Stomach (tissue), 9 donors: ENCODE data around the gene RNF215. TPM values are rescaled to one million over a fixed set of nuclear protein-coding genes. Genes with fewer than 3 reads are reported as not detected.
A peak's percentile ranks its signal among the peaks of the same experiment; 100 is the strongest.

ENCODE experiments used
- DNase-seq, 2 donors: peaks; one replicate each; pipeline versions ENCODE4 v3.0.0 to v3.0.0-alpha.2; 2013 to 2019
- H3K27ac ChIP-seq, 5 donors: fragments of 200-600 bp in 4 of 5; sonication (generic) in 4 of 5; one replicate each; pipeline ENCODE4 v1.5.1; 2013 to 2019; ENCODE audit warnings: mild to moderate bottlenecking in 1 of 5, moderate library complexity in 1 of 5
- H3K27me3 ChIP-seq, 3 donors: fragments of 200-600 bp; sonication (generic); one replicate each; pipeline ENCODE4 v1.5.1; 2017 to 2019; ENCODE audit warnings: mixed run types in 1 of 3
- H3K36me3 ChIP-seq, 4 donors: fragments of 200-600 bp; sonication (generic); 1 replicate in 3 of 4; 2 replicates in 1 of 4; pipeline ENCODE4 v1.5.1; 2016 to 2019
- H3K4me1 ChIP-seq, 4 donors: fragments of 200-600 bp; sonication (generic); one replicate each; pipeline ENCODE4 v1.5.1; 2016 to 2019
- H3K4me3 ChIP-seq, 4 donors: fragments of 200-600 bp; sonication (generic) in 3 of 4; one replicate each; pipeline ENCODE4 v1.5.1; 2016 to 2019; ENCODE audit warnings: mild to moderate bottlenecking in 1 of 4
- H3K9me3 ChIP-seq, 4 donors: fragments of 200-600 bp; sonication (generic); one replicate each; pipeline ENCODE4 v1.5.1; 2016 to 2019
- CTCF ChIP-seq, 7 experiments: fragments of 450-650 bp in 4 of 7; fragments of 200-600 bp in 3 of 7; sonication (generic) in 3 of 7; IDR thresholded peaks; one replicate each; pipeline ENCODE4 v1.5.1; 2016 to 2019; ENCODE audit warnings: antibody characterized with exemption in 7 of 7, control low read depth in 2 of 7, mild to moderate bottlenecking in 1 of 7
- EP300 ChIP-seq: sonication (generic); formaldehyde crosslinking; IDR thresholded peaks from one replicate; pipeline ENCODE4 v1.6.1; 2017; ENCODE audit warnings: antibody characterized with exemption
- POLR2A ChIP-seq, 4 donors: fragments of 450-650 bp; IDR thresholded peaks; one replicate each; pipeline ENCODE4 v1.6.1; 2016; ENCODE audit warnings: antibody characterized with exemption in 4 of 4, control low read depth in 2 of 4, mild to moderate bottlenecking in 1 of 4, moderate library complexity in 1 of 4
- POLR2AphosphoS5 ChIP-seq, 3 donors: sonication (generic); formaldehyde crosslinking; IDR thresholded peaks; one replicate each; pipeline ENCODE4 v1.6.1; 2016; ENCODE audit warnings: antibody characterized with exemption in 3 of 3
- WGBS, 5 donors: extraction: QIAGEN DNeasy Blood & Tissue Kit in 3 of 5; methylation state at CpG; one replicate each; pipeline versions ENCODE4 v1.1.5 to v1.1.7; 2013 to 2018; 5-methylcytosine and 5-hydroxymethylcytosine counted together
- intact Hi-C: fragments of 100-400 bp; cut with DNase I; formaldehyde crosslinking; loops from one replicate; pipeline ENCODE4 v1.15.1; 2023; ENCODE audit warnings: low total_unique reads
- polyA plus RNA-seq, 3 donors: library from polyadenylated mRNA; stranded (reverse); fragments of 200-250 nt; gene quantifications; one replicate each; pipeline ENCODE4 v1.2.3, GENCODE V29; 2013
- total RNA-seq, 5 donors: library from RNA; depleted of rRNA; stranded (reverse); fragments of >200 nt; gene quantifications; one replicate each; pipeline versions ENCODE4 v1.1.0 to v1.2.3, GENCODE V29; 2014 to 2016
- donor health status: healthy with polysubstance abuse.
- donor health status: Bipolar disorder and iron deficiency.
- donor health status: healthy.

The RNF215 gene
- total and polyA plus RNA-seq, 8 donors: 3.6 to 29.4 (median 7.3) TPM

GRCh38 chr22:30370641-30371230 lies 16.5 kb downstream of the RNF215 start:
- 90 to 94% (median 92%) methylated on average over 16 to 19 of the region's 19 CpGs for WGBS, 5 donors
- Histone ChIP-seq H3K9me3 (no peaks in the 10 kb centered on the region), H3K4me1 (peaks cover 0 to 4% (median 0%) of the 10 kb centered on the region in 4 donors), H3K36me3 (peaks cover 0 to 10% (median 7%) of the 10 kb centered on the region in 4 donors), H3K27ac (no peak overlapping the region), H3K27me3 (no peaks in the 10 kb centered on the region), H3K4me3 (no peak overlapping the region)
- TF ChIP-seq POLR2AphosphoS5 (IDR thresholded peaks at IDR 0.05) (no peak), POLR2A (IDR thresholded peaks at IDR 0.05) (no peak)
- DNase-seq: no peak
- intact Hi-C loops: no loop called here

GRCh38 chr22:30368420-30368819 lies 18.8 kb downstream of the RNF215 start:
- Histone ChIP-seq H3K36me3 (peaks cover 0 to 12% (median 8%) of the 10 kb centered on the region in 4 donors), H3K4me3 (no peak overlapping the region), H3K27ac (no peak overlapping the region), H3K27me3 (no peaks in the 10 kb centered on the region), H3K4me1 (peaks cover 0 to 4% (median 0%) of the 10 kb centered on the region in 4 donors), H3K9me3 (no peaks in the 10 kb centered on the region)
- no peak for TF ChIP-seq CTCF (IDR thresholded peaks at IDR 0.05)
- TF ChIP-seq POLR2AphosphoS5 (IDR thresholded peaks at IDR 0.05): no peak
- no peak for TF ChIP-seq POLR2A (IDR thresholded peaks at IDR 0.05)
- no peak for TF ChIP-seq EP300
- intact Hi-C loops: no loop called here
- DNase-seq: no peak
- 82 to 90% (median 85%) methylated on average over 8 to 9 of the region's 9 CpGs for WGBS, 5 donors

GRCh38 chr22:30365891-30366290 lies 21.3 kb downstream of the RNF215 start:
- intact Hi-C loops: no loop called here
- DNase-seq: no peak
- Histone ChIP-seq H3K4me1 (no peaks in the 10 kb centered on the region), H3K36me3 (peaks cover 0 to 28% (median 12%) of the 10 kb centered on the region in 4 donors), H3K27me3 (no peaks in the 10 kb centered on the region), H3K9me3 (no peaks in the 10 kb centered on the region), H3K27ac (no peak overlapping the region), H3K4me3 (no peak overlapping the region)
- 90 to 94% (median 92%) methylated on average over 16 to 18 of the region's 18 CpGs for WGBS, 5 donors
- TF ChIP-seq CTCF (IDR thresholded peaks at IDR 0.05): no peak
- no peak for TF ChIP-seq EP300
- TF ChIP-seq POLR2AphosphoS5 (IDR thresholded peaks at IDR 0.05): no peak
- TF ChIP-seq POLR2A (IDR thresholded peaks at IDR 0.05): no peak

- Histone ChIP-seq H3K4me3 (no peak overlapping the region), H3K9me3 (no peaks in the 10 kb centered on the region), H3K27ac (no peak overlapping the region), H3K36me3 (peaks cover 0 to 28% (median 12%) of the 10 kb centered on the region in 4 donors), H3K27me3 (no peaks in the 10 kb centered on the region), H3K4me1 (peaks cover 0 to 4% (median 3%) of the 10 kb centered on the region in 4 donors)
- intact Hi-C loops: no loop called here
- TF ChIP-seq CTCF (IDR thresholded peaks at IDR 0.05) (no peak), EP300 (no peak), POLR2A (IDR thresholded peaks at IDR 0.05) (no peak), POLR2AphosphoS5 (IDR thresholded peaks at IDR 0.05) (no peak)
- DNase-seq: peak in 1 of 2 donors; percentile 37
- 71 to 81% (median 76%) methylated on average over 7 of the region's 7 CpGs for WGBS, 5 donors
These were observed 24.4 kb downstream of the RNF215 start for GRCh38 chr22:30362651-30363281.
